Heart left ventricle (tissue), 13 donors: Measurements from ENCODE around the gene RAB12.

Experiments used
- CTCF ChIP-seq, 12 donors: fragments of 200-600 bp; sonication (generic) in 4 of 12; IDR thresholded peaks; one replicate each; pipeline versions ENCODE4 v1.5.0 to v1.8.0; 2018 to 2022; ENCODE audit warnings: antibody characterized with exemption in 12 of 12, mild to moderate bottlenecking in 5 of 12
- POLR2A ChIP-seq, 2 donors: fragments of 450-650 bp; IDR thresholded peaks; one replicate each; pipeline ENCODE4 v1.6.1; 2017; ENCODE audit warnings: antibody characterized with exemption in 2 of 2, mild to moderate bottlenecking in 2 of 2, moderate library complexity in 2 of 2
- donor health status: ischemic (EF 13 %, LVEDD 7.1; RV severe dilation, severe dysfunction).
- donor health status: DM: no; HTN: yes; CAD: no.
- donor health status: DM: no; HTN: no; CAD: no.
- donor health status: ischemic (EF 25% LVEDD 6.9; RV normal size, moderate dysfunction).
- donor health status: ischemic (EF 25% LVEDD 5.7; RV mildly dilated, moderate dysfunction).
- donor health status: ischemic (EF 35%, LVEDD 5.7; RV mildly dilated, moderate dysfunction).
- donor health status: nonischemic (EF 11% LVEDD 7.7; RV severe dilation, severe dysfunction).
- donor health status: DM: yes; HTN: yes; CAD: no.
- donor health status: PGD.
- donor health status: ischemic (EF 29% LVEDD 5.4; RV normal size, mild dysfunction).
- donor health status: nonischemic (EF 23%, LVEDD 6.1; RV moderate dilation, normal function).

- TF ChIP-seq CTCF (IDR thresholded peaks at IDR 0.05) (no peak), POLR2A (IDR thresholded peaks at IDR 0.05) (no peak)
Observed at GRCh38 chr18:8617907-8618306, 8.7 kb downstream of the RAB12 start.
